Left lung (tissue), 10 donors: Measurements from ENCODE around the gene NR6A1. TPM values are rescaled to one million over a fixed set of nuclear protein-coding genes. Genes with fewer than 3 reads are reported as not detected.

Source experiments
- ATAC-seq: fragments of 200-7000 bp; cut with Tn5 transposase; one replicate; pipeline ENCODE4 v1.9.1; 2020; ENCODE audit warnings: moderate library complexity
- DNase-seq, 4 donors: peaks; one replicate each; pipeline ENCODE4 v3.0.0-alpha.2; 2013 to 2020
- H3K27ac ChIP-seq, 2 donors: fragments of 200-600 bp; sonication (generic) in 1 of 2; one replicate each; pipeline versions ENCODE4 v1.5.0 to v1.8.0; 2020 to 2021
- H3K27me3 ChIP-seq, 2 donors: fragments of 200-600 bp; sonication (generic) in 1 of 2; one replicate each; pipeline versions ENCODE4 v1.5.0 to v1.8.0; 2020 to 2021
- H3K36me3 ChIP-seq, 2 donors: fragments of 200-600 bp; sonication (generic) in 1 of 2; one replicate each; pipeline versions ENCODE4 v1.5.0 to v1.8.0; 2020 to 2021
- H3K4me1 ChIP-seq, 2 donors: fragments of 200-600 bp; one replicate each; pipeline ENCODE4 v1.8.0; 2021
- H3K4me3 ChIP-seq, 2 donors: fragments of 200-600 bp; sonication (generic) in 1 of 2; one replicate each; pipeline versions ENCODE4 v1.5.0 to v1.8.0; 2020 to 2021; ENCODE audit warnings: mild to moderate bottlenecking in 1 of 2
- H3K9me3 ChIP-seq, 2 donors: fragments of 200-600 bp; sonication (generic) in 1 of 2; one replicate each; pipeline versions ENCODE4 v1.5.0 to v1.8.0; 2020 to 2021
- CTCF ChIP-seq, 2 donors: fragments of 200-600 bp; sonication (generic) in 1 of 2; IDR thresholded peaks; one replicate each; pipeline versions ENCODE4 v1.5.0 to v1.8.0; 2021; ENCODE audit warnings: antibody characterized with exemption in 2 of 2
- intact Hi-C, 2 donors: fragments of 100-400 bp; cut with DNase I; formaldehyde crosslinking; loops; one replicate each; pipeline versions ENCODE4 v1.11.2 to v1.14.2; 2022
- polyA plus RNA-seq, 6 donors: library from polyadenylated mRNA; unstranded; fragments of 120-200 nt; gene quantifications; one replicate each; pipeline ENCODE4 v1.2.1, GENCODE V29; 2013; ENCODE audit not compliant: insufficient read length in 6 of 6
- total RNA-seq, 2 donors: library from RNA; stranded (reverse); fragmentation: NEBNext Ultra II Directional; extraction: Animal tissue kit (Norgen Biotek cat#: 25700); gene quantifications; one replicate each; pipeline ENCODE4 v1.2.1, GENCODE V29; 2021
- donor health status: DM: no; HTN: yes; CAD: no.
- donor health status: DM: no; HTN: no; CAD: no.

The NR6A1 gene
- total and polyA plus RNA-seq, 8 donors, result 1.2 to 4.1 (median 1.7) TPM

GRCh38 chr9:124694414-124695279 is 76.5 kb downstream of the NR6A1 start:
- TF ChIP-seq CTCF (IDR thresholded peaks at IDR 0.05), result no peak
- H3K27me3 ChIP-seq, result no peaks in the 10 kb centered on the region
- no peaks in the 10 kb centered on the region for H3K36me3 ChIP-seq
- peaks cover 0 to 13% of the 10 kb centered on the region in 2 donors for H3K4me1 ChIP-seq
- no peak for DNase-seq
- H3K9me3 ChIP-seq, result no peaks in the 10 kb centered on the region
- intact Hi-C loops, result no loop called here
- H3K27ac ChIP-seq, result peak overlapping the region in 1 of 2 donors; percentile 20
- peak; percentile 33 for ATAC-seq
- H3K4me3 ChIP-seq, result no peak overlapping the region

- no peak for ATAC-seq
- Histone ChIP-seq H3K9me3 (no peaks in the 10 kb centered on the region), H3K27me3 (no peaks in the 10 kb centered on the region), H3K4me3 (no peak overlapping the region), H3K4me1 (peaks cover 0 to 13% of the 10 kb centered on the region in 2 donors), H3K36me3 (no peaks in the 10 kb centered on the region), H3K27ac (no peak overlapping the region)
- no peak for DNase-seq
- TF ChIP-seq CTCF (IDR thresholded peaks at IDR 0.05), result no peak
- intact Hi-C loops, result no loop called here
Observed at GRCh38 chr9:124693403-124693802, 77.7 kb downstream of the NR6A1 start.

- intact Hi-C loops, result no loop called here
- Histone ChIP-seq H3K9me3 (no peaks in the 10 kb centered on the region), H3K36me3 (no peaks in the 10 kb centered on the region), H3K4me3 (no peak overlapping the region), H3K27me3 (no peaks in the 10 kb centered on the region), H3K4me1 (no peaks in the 10 kb centered on the region), H3K27ac (no peak overlapping the region)
- DNase-seq (no peak), ATAC-seq (no peak)
- no peak for TF ChIP-seq CTCF (IDR thresholded peaks at IDR 0.05)
Observed at GRCh38 chr9:124688238-124688904, 82.7 kb downstream of the NR6A1 start.

GRCh38 chr9:124686918-124687317 is 84.2 kb downstream of the NR6A1 start:
- TF ChIP-seq CTCF (IDR thresholded peaks at IDR 0.05), result no peak
- DNase-seq (no peak), ATAC-seq (no peak)
- no peak overlapping the region for H3K4me3 ChIP-seq
- no peaks in the 10 kb centered on the region for H3K9me3 ChIP-seq
- no peaks in the 10 kb centered on the region for H3K4me1 ChIP-seq
- intact Hi-C loops, result no loop called here
- no peaks in the 10 kb centered on the region for H3K27me3 ChIP-seq
- no peaks in the 10 kb centered on the region for H3K36me3 ChIP-seq
- no peak overlapping the region for H3K27ac ChIP-seq

- no peak overlapping the region for H3K27ac ChIP-seq
- ATAC-seq (peak; percentile 22), DNase-seq (peak in 1 of 4 donors; percentile 32)
- TF ChIP-seq CTCF (IDR thresholded peaks at IDR 0.05), result no peak
- H3K9me3 ChIP-seq, result no peaks in the 10 kb centered on the region
- H3K4me3 ChIP-seq, result no peak overlapping the region
- no peaks in the 10 kb centered on the region for H3K4me1 ChIP-seq
- no peaks in the 10 kb centered on the region for H3K36me3 ChIP-seq
- no peaks in the 10 kb centered on the region for H3K27me3 ChIP-seq
- intact Hi-C loops, result no loop called here
Observed at GRCh38 chr9:124685217-124685616, 85.9 kb downstream of the NR6A1 start.
